ENCODE measurements around the gene MYH13. TPM values are rescaled to one million over a fixed set of nuclear protein-coding genes. Genes with fewer than 3 reads are reported as not detected.

MYH13 gene
- total and polyA plus RNA-seq, 2 of the 13 experiments (the other 11 are each of a cell fraction or from before 2014, with no cell fraction given) = not detected

GRCh38 chr17:10339051-10339450, 33.8 kb downstream of the MYH13 start:
- ATAC-seq (no peak), FAIRE-seq (no peak), DNase-seq (ENCODE audit: low spot score) (no peak)
- Histone ChIP-seq H4K20me1 (ENCODE audit: insufficient read depth, low read length) (no peaks in the 10 kb centered on the region), H3K27ac (ENCODE audit: extremely low read length, insufficient read depth, low read length) (no peak overlapping the region), H3K4me1 (ENCODE audit: insufficient read depth, low read length) (no peaks in the 10 kb centered on the region), H3K27me3 (ENCODE audit: control insufficient read depth in 1 of 2, insufficient read depth in 2 of 2, low read length in 2 of 2) (peaks cover 0 to 5% of the 10 kb centered on the region in 2 experiments; a peak in 1 of 5 replicates), H3K9me3 (ENCODE audit: low read length) (no peaks in the 10 kb centered on the region), H3K36me3 (replicated peaks in 1 of 2; ENCODE audit: control insufficient read depth in 1 of 2, insufficient read depth in 2 of 2, low read length in 2 of 2) (no peaks in the 10 kb centered on the region), H3K4me2 (ENCODE audit: low read depth, low read length) (no peak overlapping the region), H3K79me2 (ENCODE audit: insufficient read depth, low read length) (no peaks in the 10 kb centered on the region), H2AFZ (ENCODE audit: low read length) (no peak overlapping the region), H3K9ac (ENCODE audit: insufficient read depth, low read depth, low read length) (no peak overlapping the region), H3K4me3 (replicated peaks in 1 of 3; ENCODE audit: insufficient read depth in 1 of 3, low read depth in 2 of 3, low read length in 3 of 3) (no peak overlapping the region)
- in situ Hi-C loops (cut with HindIII; ENCODE audit: extremely low pct_ligation_motif_present, low pct_unique_long_range_greater_than_20kb) (no loop called here), intact Hi-C loops (cut with micrococcal nuclease; ENCODE audit: unreplicated experiment) (no loop called here)
- ChIA-PET CTCF (ENCODE audit: low intra/inter-chr PET ratio, low total read pairs) (no interaction called here), POLR2A (no interaction called here)
- 25% methylated on average over 8 of the region's 8 CpGs for WGBS (ENCODE audit: low lambda C conversion rate)
- no TSS peak for BruUV-seq (replicated peaks)
- no peak for TF ChIP-seq RBAK (CRISPR knock-in tag; IDR thresholded peaks at IDR 0.05)
- no peak for TF ChIP-seq ZNF3 (CRISPR knock-in tag; IDR thresholded peaks at IDR 0.05)
- TF ChIP-seq TAF1 (CRISPR knock-in tag; IDR thresholded peaks at IDR 0.05) = no peak
- TF ChIP-seq PRMT3 (CRISPR knock-in tag; IDR thresholded peaks at IDR 0.05; ENCODE audit: borderline replicate concordance, low read depth) = no peak
- no peak for TF ChIP-seq TBX3 (IDR thresholded peaks at IDR 0.05; ENCODE audit: borderline replicate concordance)
- no peak for TF ChIP-seq ZNF580 (CRISPR knock-in tag; IDR thresholded peaks at IDR 0.05; ENCODE audit: borderline replicate concordance, low read depth)
- TF ChIP-seq ARID5B (CRISPR knock-in tag; IDR thresholded peaks at IDR 0.05) = no peak
- no peak for TF ChIP-seq ZIK1 (CRISPR knock-in tag; IDR thresholded peaks at IDR 0.05; ENCODE audit: borderline replicate concordance, low read depth)
- TF ChIP-seq GMEB1 (CRISPR knock-in tag; IDR thresholded peaks at IDR 0.05; ENCODE audit: borderline replicate concordance) = no peak

Data from HepG2 (cell line).